ENCODE measurements around the gene MDM2. TPM values are rescaled to one million over a fixed set of nuclear protein-coding genes. Genes with fewer than 3 reads are reported as not detected.

Gene MDM2
- 9.7 TPM for polyA plus RNA-seq (2012; ENCODE audit: insufficient read length, low read depth)

DNA sequence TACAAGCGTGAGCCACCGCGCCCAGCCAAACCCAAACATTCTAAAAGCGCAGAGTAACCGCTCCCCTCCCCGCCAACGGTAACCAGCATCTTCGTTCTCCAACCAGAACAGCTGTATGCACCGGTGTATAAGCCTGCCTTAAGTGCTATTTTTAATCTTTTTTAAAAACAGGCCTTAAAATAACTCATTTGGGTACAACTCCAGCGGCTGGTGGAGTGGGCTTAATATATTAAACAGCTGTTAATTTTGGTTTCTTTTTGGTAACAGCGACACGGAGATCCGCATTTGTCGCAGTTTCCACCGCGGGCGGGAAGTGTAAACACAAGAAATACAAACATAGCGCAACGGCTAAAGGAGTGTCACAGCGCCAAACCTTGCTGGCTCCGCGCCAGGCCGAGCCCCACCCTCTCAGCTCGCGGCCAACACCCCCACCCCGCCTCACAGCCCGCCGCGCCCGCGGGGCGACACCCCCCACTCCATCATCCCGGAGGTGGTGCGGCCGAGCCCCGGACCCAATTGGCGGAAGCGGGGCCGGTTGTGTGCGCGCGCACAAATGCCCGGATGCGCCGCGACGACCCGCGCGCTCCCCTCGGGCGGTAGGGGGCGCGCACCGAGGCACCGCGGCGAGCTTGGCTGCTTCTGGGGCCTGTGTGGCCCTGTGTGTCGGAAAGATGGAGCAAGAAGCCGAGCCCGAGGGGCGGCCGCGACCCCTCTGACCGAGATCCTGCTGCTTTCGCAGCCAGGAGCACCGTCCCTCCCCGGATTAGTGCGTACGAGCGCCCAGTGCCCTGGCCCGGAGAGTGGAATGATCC is at the start of gene MDM2:
Gene MDM2, plus strand, starts transcription at position 602 of the 812 bp plus-strand sequence. CDS start 301 bp downstream, outside the sequence.
- TF ChIP-seq TAF1 (IDR thresholded peaks at IDR 0.05; ENCODE audit: borderline replicate concordance, insufficient read depth, low read length) (no peak), POLR2AphosphoS5 (IDR thresholded peaks at IDR 0.05; ENCODE audit: low read depth, low read length) (peak; percentile 79), SIN3A (IDR thresholded peaks at IDR 0.05; ENCODE audit: borderline replicate concordance, insufficient read depth, low read length) (peak; percentile 59; the same call in 1 of the 2 replicates), FOXP2 (optimal IDR thresholded peaks at IDR 0.05; ENCODE audit: borderline replicate concordance, extremely low read depth, extremely low read length, insufficient read depth) (peak; percentile 31)
- TF ChIP-seq, protein P1, sequence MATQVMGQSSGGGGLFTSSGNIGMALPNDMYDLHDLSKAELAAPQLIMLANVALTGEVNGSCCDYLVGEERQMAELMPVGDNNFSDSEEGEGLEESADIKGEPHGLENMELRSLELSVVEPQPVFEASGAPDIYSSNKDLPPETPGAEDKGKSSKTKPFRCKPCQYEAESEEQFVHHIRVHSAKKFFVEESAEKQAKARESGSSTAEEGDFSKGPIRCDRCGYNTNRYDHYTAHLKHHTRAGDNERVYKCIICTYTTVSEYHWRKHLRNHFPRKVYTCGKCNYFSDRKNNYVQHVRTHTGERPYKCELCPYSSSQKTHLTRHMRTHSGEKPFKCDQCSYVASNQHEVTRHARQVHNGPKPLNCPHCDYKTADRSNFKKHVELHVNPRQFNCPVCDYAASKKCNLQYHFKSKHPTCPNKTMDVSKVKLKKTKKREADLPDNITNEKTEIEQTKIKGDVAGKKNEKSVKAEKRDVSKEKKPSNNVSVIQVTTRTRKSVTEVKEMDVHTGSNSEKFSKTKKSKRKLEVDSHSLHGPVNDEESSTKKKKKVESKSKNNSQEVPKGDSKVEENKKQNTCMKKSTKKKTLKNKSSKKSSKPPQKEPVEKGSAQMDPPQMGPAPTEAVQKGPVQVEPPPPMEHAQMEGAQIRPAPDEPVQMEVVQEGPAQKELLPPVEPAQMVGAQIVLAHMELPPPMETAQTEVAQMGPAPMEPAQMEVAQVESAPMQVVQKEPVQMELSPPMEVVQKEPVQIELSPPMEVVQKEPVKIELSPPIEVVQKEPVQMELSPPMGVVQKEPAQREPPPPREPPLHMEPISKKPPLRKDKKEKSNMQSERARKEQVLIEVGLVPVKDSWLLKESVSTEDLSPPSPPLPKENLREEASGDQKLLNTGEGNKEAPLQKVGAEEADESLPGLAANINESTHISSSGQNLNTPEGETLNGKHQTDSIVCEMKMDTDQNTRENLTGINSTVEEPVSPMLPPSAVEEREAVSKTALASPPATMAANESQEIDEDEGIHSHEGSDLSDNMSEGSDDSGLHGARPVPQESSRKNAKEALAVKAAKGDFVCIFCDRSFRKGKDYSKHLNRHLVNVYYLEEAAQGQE (IDR thresholded peaks at IDR 0.05; ENCODE audit: insufficient read depth in 1 of 2, low read depth in 2 of 2, low read length in 2 of 2) = peak; percentile 18 to 23; a peak in 1 of 4 replicates

DNA sequence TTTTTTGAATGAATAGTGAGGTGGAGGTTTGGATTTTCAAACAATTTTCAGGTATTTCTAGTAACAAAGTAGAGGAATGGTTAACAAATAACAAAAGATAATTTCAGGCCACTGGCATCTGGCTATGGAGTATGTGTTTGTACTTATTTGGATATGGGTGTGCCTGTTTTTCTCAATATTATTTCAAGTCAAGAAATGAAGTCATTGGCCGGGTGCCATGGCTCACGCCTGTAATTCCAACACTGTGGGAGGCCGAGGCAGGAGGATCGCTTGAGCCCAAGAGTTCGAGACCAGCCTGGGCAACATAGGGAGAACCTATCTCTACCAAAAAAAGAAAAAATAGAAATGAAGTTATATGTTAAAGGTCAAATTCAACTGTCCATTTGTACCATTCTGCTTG is 48.1 kb upstream of the MDM2 start:
- TF ChIP-seq, protein P1 (IDR thresholded peaks at IDR 0.05; ENCODE audit: insufficient read depth in 1 of 2, low read depth in 2 of 2, low read length in 2 of 2) = no peak
- TF ChIP-seq TAF1 (IDR thresholded peaks at IDR 0.05; ENCODE audit: borderline replicate concordance, insufficient read depth, low read length) (no peak), SIN3A (IDR thresholded peaks at IDR 0.05; ENCODE audit: borderline replicate concordance, insufficient read depth, low read length) (no peak), FOXP2 (optimal IDR thresholded peaks at IDR 0.05; ENCODE audit: borderline replicate concordance, extremely low read depth, extremely low read length, insufficient read depth) (no peak), POLR2AphosphoS5 (IDR thresholded peaks at IDR 0.05; ENCODE audit: low read depth, low read length) (no peak)

GRCh38 chr12:68760806-68761441 is 47.1 kb upstream of the MDM2 start:
- TF ChIP-seq FOXP2 (optimal IDR thresholded peaks at IDR 0.05; ENCODE audit: borderline replicate concordance, extremely low read depth, extremely low read length, insufficient read depth) (no peak), TAF1 (IDR thresholded peaks at IDR 0.05; ENCODE audit: borderline replicate concordance, insufficient read depth, low read length) (no peak)

- TF ChIP-seq FOXP2 (optimal IDR thresholded peaks at IDR 0.05; ENCODE audit: borderline replicate concordance, extremely low read depth, extremely low read length, insufficient read depth) = no peak
- TF ChIP-seq TAF1 (IDR thresholded peaks at IDR 0.05; ENCODE audit: borderline replicate concordance, insufficient read depth, low read length) = no peak
- TF ChIP-seq POLR2AphosphoS5 (IDR thresholded peaks at IDR 0.05; ENCODE audit: low read depth, low read length) = no peak
- no peak for TF ChIP-seq SIN3A (IDR thresholded peaks at IDR 0.05; ENCODE audit: borderline replicate concordance, insufficient read depth, low read length)
- TF ChIP-seq, protein P1 (IDR thresholded peaks at IDR 0.05; ENCODE audit: insufficient read depth in 1 of 2, low read depth in 2 of 2, low read length in 2 of 2) = no peak
Measured at GRCh38 chr12:68761442-68761812, 46.5 kb upstream of the MDM2 start.

GRCh38 chr12:68761901-68762630 is 45.9 kb upstream of the MDM2 start:
- TF ChIP-seq, protein P1 (IDR thresholded peaks at IDR 0.05; ENCODE audit: insufficient read depth in 1 of 2, low read depth in 2 of 2, low read length in 2 of 2) = no peak
- no peak for TF ChIP-seq TAF1 (IDR thresholded peaks at IDR 0.05; ENCODE audit: borderline replicate concordance, insufficient read depth, low read length)
- TF ChIP-seq POLR2AphosphoS5 (IDR thresholded peaks at IDR 0.05; ENCODE audit: low read depth, low read length) = no peak
- TF ChIP-seq SIN3A (IDR thresholded peaks at IDR 0.05; ENCODE audit: borderline replicate concordance, insufficient read depth, low read length) = no peak
- no peak for TF ChIP-seq FOXP2 (optimal IDR thresholded peaks at IDR 0.05; ENCODE audit: borderline replicate concordance, extremely low read depth, extremely low read length, insufficient read depth)

Measured in PFSK-1 (cell line).